Measurements from ENCODE around the gene ARSD. TPM values are rescaled to one million over a fixed set of nuclear protein-coding genes. Genes with fewer than 3 reads are reported as not detected.

Gene ARSD
- total and polyA plus RNA-seq, 2 of the 13 experiments (the other 11 are each of a cell fraction or from before 2014, with no cell fraction given) = 4.8 to 6.8 TPM

DNA sequence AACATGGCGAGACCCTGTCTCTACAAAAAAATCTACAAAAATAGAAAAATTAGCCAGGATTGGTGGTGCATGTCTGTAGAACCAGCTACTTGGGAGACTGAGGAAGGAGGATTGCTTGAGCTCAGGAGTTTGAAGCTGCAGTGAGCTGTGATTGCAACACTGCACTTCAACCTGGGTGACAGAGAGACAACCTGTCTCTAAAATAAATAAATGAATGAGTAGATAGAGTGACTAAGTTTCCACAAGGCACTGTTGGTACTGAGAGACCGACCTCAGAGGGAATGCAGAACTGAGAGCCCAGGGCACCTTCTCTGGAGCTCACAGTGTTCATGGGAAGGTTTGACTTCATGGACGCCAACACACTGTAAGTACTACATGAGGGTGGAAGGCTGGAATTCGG is 26.7 kb upstream of the ARSD start:
- ChIA-PET CTCF (ENCODE audit: low intra/inter-chr PET ratio, low total read pairs) (no interaction called here), POLR2A (interaction anchor here (2.8 kb wide), 1 partner anchor 8 kb away, joined by 10 read pairs; a partner anchor contains a TSS)
- H4K20me1 ChIP-seq (ENCODE audit: insufficient read depth, low read length) = no peaks in the 10 kb centered on the region
- H3K4me1 ChIP-seq (ENCODE audit: insufficient read depth, low read length) = peaks cover 8% of the 10 kb centered on the region; the same call in 1 of the 2 replicates
- 0 out of 3 replicates have a peak, but pooled peaks have one; percentile 39 for ATAC-seq
- TF ChIP-seq, protein P1, sequence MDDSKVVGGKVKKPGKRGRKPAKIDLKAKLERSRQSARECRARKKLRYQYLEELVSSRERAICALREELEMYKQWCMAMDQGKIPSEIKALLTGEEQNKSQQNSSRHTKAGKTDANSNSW (CRISPR knock-in tag; IDR thresholded peaks at IDR 0.05; ENCODE audit: borderline replicate concordance) = no peak
- no peak for TF ChIP-seq ZFX (CRISPR knock-in tag; IDR thresholded peaks at IDR 0.05; ENCODE audit: low read depth)
- TF ChIP-seq SRY (CRISPR knock-in tag; IDR thresholded peaks at IDR 0.05) = no peak
- TF ChIP-seq, protein P2, sequence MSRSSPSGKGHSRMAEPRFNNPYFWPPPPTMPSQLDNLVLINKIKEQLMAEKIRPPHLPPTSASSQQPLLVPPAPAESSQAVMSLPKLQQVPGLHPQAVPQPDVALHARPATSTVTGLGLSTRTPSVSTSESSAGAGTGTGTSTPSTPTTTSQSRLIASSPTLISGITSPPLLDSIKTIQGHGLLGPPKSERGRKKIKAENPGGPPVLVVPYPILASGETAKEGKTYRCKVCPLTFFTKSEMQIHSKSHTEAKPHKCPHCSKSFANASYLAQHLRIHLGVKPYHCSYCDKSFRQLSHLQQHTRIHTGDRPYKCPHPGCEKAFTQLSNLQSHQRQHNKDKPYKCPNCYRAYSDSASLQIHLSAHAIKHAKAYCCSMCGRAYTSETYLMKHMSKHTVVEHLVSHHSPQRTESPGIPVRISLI (CRISPR knock-in tag; IDR thresholded peaks at IDR 0.05; ENCODE audit: borderline replicate concordance) = no peak
- no peak for TF ChIP-seq EZH2 (conservative IDR thresholded peaks at IDR 0.05; ENCODE audit: low read depth, low read length)
- no peak for TF ChIP-seq FOXA3 (CRISPR knock-in tag; IDR thresholded peaks at IDR 0.05)
- TF ChIP-seq KMT2B (CRISPR knock-in tag; IDR thresholded peaks at IDR 0.05) = no peak
- TF ChIP-seq HHEX (CRISPR knock-in tag; IDR thresholded peaks at IDR 0.05) = no peak
- no peak for TF ChIP-seq PITX1 (CRISPR knock-in tag; IDR thresholded peaks at IDR 0.05)
- in situ Hi-C loops (cut with HindIII; ENCODE audit: extremely low pct_ligation_motif_present, low pct_unique_long_range_greater_than_20kb) (no loop called here), intact Hi-C loops (cut with micrococcal nuclease; ENCODE audit: unreplicated experiment) (no loop called here)
- no peak overlapping the region for H2AFZ ChIP-seq (ENCODE audit: low read length)
- peaks cover 5 to 11% of the 10 kb centered on the region in 2 experiments; a peak in 3 of 5 replicates for H3K36me3 ChIP-seq (replicated peaks in 1 of 2; ENCODE audit: control insufficient read depth in 1 of 2, insufficient read depth in 2 of 2, low read length in 2 of 2)
- no peaks in the 10 kb centered on the region for H3K9me3 ChIP-seq (ENCODE audit: low read length)
- H3K4me3 ChIP-seq (replicated peaks in 1 of 3; ENCODE audit: insufficient read depth in 1 of 3, low read depth in 2 of 3, low read length in 3 of 3) = no peak overlapping the region
- peaks cover 3% of the 10 kb centered on the region for H3K79me2 ChIP-seq (ENCODE audit: insufficient read depth, low read length)
- no peak overlapping the region for H3K9ac ChIP-seq (ENCODE audit: insufficient read depth, low read depth, low read length)
- no peak for FAIRE-seq
- no peaks in the 10 kb centered on the region for H3K27me3 ChIP-seq (ENCODE audit: control insufficient read depth in 1 of 2, insufficient read depth in 2 of 2, low read length in 2 of 2)
- 69% methylated on average over 3 of the region's 4 CpGs for WGBS (ENCODE audit: low lambda C conversion rate)
- H3K4me2 ChIP-seq (ENCODE audit: low read depth, low read length) = no peak overlapping the region
- no TSS peak for BruUV-seq (replicated peaks)
- DNase-seq (ENCODE audit: low spot score) = no peak
- H3K27ac ChIP-seq (ENCODE audit: extremely low read length, insufficient read depth, low read length) = no peak overlapping the region
